Lower leg skin (tissue), 4 donors: Measurements from ENCODE around the gene PTGR3. TPM values are rescaled to one million over a fixed set of nuclear protein-coding genes. Genes with fewer than 3 reads are reported as not detected.
"Not testable (repeated sequence)": the region's sequence is repeated elsewhere in the genome, so short reads cannot be mapped to it uniquely, and the experiment has no call there.

Source experiments
- DNase-seq, 2 donors: peaks; one replicate each; pipeline ENCODE4 v3.0.0-alpha.2; 2019; ENCODE audit warnings: low spot score in 2 of 2
- H3K4me3 ChIP-seq: fragments of 200-600 bp; sonication (generic); 2 replicates; pipeline ENCODE4 v1.5.1; 2017; ENCODE audit warnings: mild to moderate bottlenecking, low read depth; ENCODE audit not compliant: poor library complexity, severe bottlenecking
- CTCF ChIP-seq, 3 donors: fragments of 450-650 bp; IDR thresholded peaks; one replicate each; pipeline ENCODE4 v1.5.1; 2016; ENCODE audit warnings: antibody characterized with exemption in 3 of 3, mild to moderate bottlenecking in 3 of 3, moderate library complexity in 2 of 3
- POLR2A ChIP-seq, 2 donors: fragments of 450-650 bp; IDR thresholded peaks; one replicate each; pipeline ENCODE4 v1.6.1; 2016 to 2017; ENCODE audit warnings: antibody characterized with exemption in 2 of 2, mild to moderate bottlenecking in 1 of 2, moderate library complexity in 1 of 2
- WGBS, 2 donors: methylation state at CpG; one replicate each; pipeline ENCODE4 v1.1.5; 2018; 5-methylcytosine and 5-hydroxymethylcytosine counted together
- intact Hi-C: fragments of 100-400 bp; cut with DNase I; formaldehyde crosslinking; loops from one replicate; pipeline ENCODE4 v1.15.0; 2023; ENCODE audit warnings: low total_unique reads
- total RNA-seq, 4 donors: library from RNA; depleted of rRNA; stranded (reverse); fragments of >200 nt; gene quantifications; one replicate each; pipeline ENCODE4 v1.1.0, GENCODE V29; 2016

PTGR3 gene
- total RNA-seq, 4 donors from 2014 or later = 11.7 to 29.3 (median 24.2) TPM

- no peak for TF ChIP-seq POLR2A (IDR thresholded peaks at IDR 0.05)
- TF ChIP-seq CTCF (IDR thresholded peaks at IDR 0.05) = no peak
- H3K4me3 ChIP-seq = no peak overlapping the region
- intact Hi-C loops = no loop called here
- DNase-seq = no peak
- 81 to 87% methylated on average over 4 of the region's 4 CpGs for WGBS, 2 donors
Observed at GRCh38 chr18:75199327-75199726, 9.6 kb downstream of the PTGR3 start.

- WGBS, 2 donors = 6 to 12% methylated on average over 3 of the region's 3 CpGs
- intact Hi-C loops = no loop called here
- no peak overlapping the region for H3K4me3 ChIP-seq
- TF ChIP-seq CTCF (IDR thresholded peaks at IDR 0.05) (no peak), POLR2A (IDR thresholded peaks at IDR 0.05) (no peak)
- no peak for DNase-seq
Observed at GRCh38 chr18:75198036-75198435, 10.9 kb downstream of the PTGR3 start.

- WGBS, 2 donors = 92 to 93% methylated on average over 7 of the region's 7 CpGs
- no peak overlapping the region for H3K4me3 ChIP-seq
- TF ChIP-seq POLR2A (IDR thresholded peaks at IDR 0.05) (no peak), CTCF (IDR thresholded peaks at IDR 0.05) (no peak)
- intact Hi-C loops = no loop called here
- no peak for DNase-seq
Observed at GRCh38 chr18:75192899-75193298, 16.0 kb downstream of the PTGR3 start.

GRCh38 chr18:75189696-75190095 is 19.2 kb downstream of the PTGR3 start:
- no peak for TF ChIP-seq POLR2A (IDR thresholded peaks at IDR 0.05)
- TF ChIP-seq CTCF (IDR thresholded peaks at IDR 0.05) = no peak
- DNase-seq = no peak
- 93 to 94% methylated on average over 5 to 6 of the region's 6 CpGs for WGBS, 2 donors
- H3K4me3 ChIP-seq = no peak overlapping the region
- intact Hi-C loops = no loop called here

- DNase-seq, intact Hi-C loops, H3K4me3 ChIP-seq: not testable (repeated sequence)
- WGBS, 2 donors = 82 to 85% methylated on average over 4 of the region's 4 CpGs
Observed at GRCh38 chr18:75187702-75188101, 21.2 kb downstream of the PTGR3 start.

- 55 to 69% methylated on average over 3 of the region's 3 CpGs for WGBS, 2 donors
- TF ChIP-seq CTCF (IDR thresholded peaks at IDR 0.05) (no peak), POLR2A (IDR thresholded peaks at IDR 0.05) (no peak)
- DNase-seq = no peak
- H3K4me3 ChIP-seq = no peak overlapping the region
- intact Hi-C loops = no loop called here
Observed at GRCh38 chr18:75185460-75185859, 23.5 kb downstream of the PTGR3 start.
